Activated CD8-positive, alpha-beta memory T cell treated with anti-CD3 and anti-CD28 coated beads, Interleukin-2, amount 10 ng/mL, durations not matched to agents 7 days and 5 days (primary cell): Measurements from ENCODE around the gene GHDC. TPM values are rescaled to one million over a fixed set of nuclear protein-coding genes. Genes with fewer than 3 reads are reported as not detected.
A peak's percentile ranks its signal among the peaks of the same experiment; 100 is the strongest.
"Not testable (repeated sequence)": the region's sequence is repeated elsewhere in the genome, so short reads cannot be mapped to it uniquely, and the experiment has no call there.

Experiments used
- ATAC-seq: fragments of 150-1000 bp; cut with Tn5 transposase; one replicate; pipeline ENCODE4 v1.10.0; 2021; ENCODE audit warnings: moderate library complexity
- CTCF ChIA-PET: fragments of 350-600 bp; sonication (Branson Sonifier 250); formaldehyde crosslinking; loops from one replicate; lab custom pipeline; 2021; ENCODE audit warnings: antibody characterized with exemption; lab: Charles Lee
- DNase-seq: peaks from one replicate; pipeline ENCODE4 v3.0.0-alpha.2; 2020
- H3K27ac Mint-ChIP-seq: one replicate; pipeline ENCODE4 v1.8.0; 2021; ENCODE audit warnings: mild to moderate bottlenecking, mixed read lengths
- H3K27me3 Mint-ChIP-seq: one replicate; pipeline ENCODE4 v1.8.0; 2021; ENCODE audit warnings: mixed read lengths
- H3K36me3 Mint-ChIP-seq: one replicate; pipeline ENCODE4 v1.8.0; 2021; ENCODE audit warnings: mild to moderate bottlenecking, mixed read lengths
- H3K4me1 Mint-ChIP-seq: one replicate; pipeline ENCODE4 v1.8.0; 2021; ENCODE audit warnings: mixed read lengths
- H3K4me3 Mint-ChIP-seq: one replicate; pipeline ENCODE4 v1.8.0; 2021; ENCODE audit warnings: mild to moderate bottlenecking, moderate library complexity, mixed read lengths
- H3K9me3 Mint-ChIP-seq: one replicate; pipeline ENCODE4 v1.8.0; 2022; ENCODE audit warnings: low read depth, mixed read lengths
- total RNA-seq, 2 experiments: library from RNA; stranded (reverse); gene quantifications; one replicate each; pipeline ENCODE4 v1.2.3, GENCODE V29; 2021

The GHDC gene
- total RNA-seq, 2 experiments from 2014 or later, result 17.0 to 18.0 TPM

- no peak for ATAC-seq
- no peak overlapping the region for H3K4me3 Mint-ChIP-seq
- H3K27ac Mint-ChIP-seq, result peak overlapping the region; percentile 8
- CTCF ChIA-PET, result interaction anchor here (0.6 kb wide), 1 partner anchor 276 kb away, joined by 3 read pairs; no protein-coding TSS in a partner anchor
- no peak for DNase-seq
- peaks cover 29% of the 10 kb centered on the region for H3K4me1 Mint-ChIP-seq
- H3K9me3 Mint-ChIP-seq, result no peaks in the 10 kb centered on the region
- no peaks in the 10 kb centered on the region for H3K27me3 Mint-ChIP-seq
- peaks cover 21% of the 10 kb centered on the region for H3K36me3 Mint-ChIP-seq
These were observed 47.2 kb downstream of the GHDC start for GRCh38 chr17:42146911-42147607.

- not testable (repeated sequence) for H3K9me3 Mint-ChIP-seq, H3K4me3 Mint-ChIP-seq, ATAC-seq, DNase-seq, H3K27me3 Mint-ChIP-seq, H3K27ac Mint-ChIP-seq
- CTCF ChIA-PET, result interaction anchor here (1.5 kb wide), 1 partner anchor 75 kb away, joined by 3 read pairs; no protein-coding TSS in a partner anchor
- Mint-ChIP-seq H3K36me3 (peaks cover 23% of the 10 kb centered on the region), H3K4me1 (peaks cover 18% of the 10 kb centered on the region)
These were observed 51.2 kb downstream of the GHDC start for GRCh38 chr17:42143138-42143537.

GRCh38 chr17:42142371-42142896 is 51.9 kb downstream of the GHDC start:
- no peak for DNase-seq
- no peak for ATAC-seq
- Mint-ChIP-seq H3K4me1 (peaks cover 16% of the 10 kb centered on the region), H3K4me3 (no peak overlapping the region), H3K27ac (no peak overlapping the region), H3K36me3 (peaks cover 22% of the 10 kb centered on the region), H3K9me3 (no peaks in the 10 kb centered on the region), H3K27me3 (no peaks in the 10 kb centered on the region)
- CTCF ChIA-PET, result no interaction called here

GRCh38 chr17:42141382-42141781 is 52.9 kb downstream of the GHDC start:
- H3K36me3 Mint-ChIP-seq, result peaks cover 19% of the 10 kb centered on the region
- peaks cover 19% of the 10 kb centered on the region for H3K4me1 Mint-ChIP-seq
- no peaks in the 10 kb centered on the region for H3K27me3 Mint-ChIP-seq
- CTCF ChIA-PET, result interaction anchor here (1.5 kb wide), 1 partner anchor 116 kb away, joined by 3 read pairs; no protein-coding TSS in a partner anchor
- H3K9me3 Mint-ChIP-seq, result no peaks in the 10 kb centered on the region
- no peak overlapping the region for H3K4me3 Mint-ChIP-seq
- no peak overlapping the region for H3K27ac Mint-ChIP-seq
- no peak for DNase-seq
- no peak for ATAC-seq

- H3K4me1 Mint-ChIP-seq, result peaks cover 25% of the 10 kb centered on the region
- H3K36me3 Mint-ChIP-seq, result peaks cover 22% of the 10 kb centered on the region
- DNase-seq, H3K27ac Mint-ChIP-seq, H3K27me3 Mint-ChIP-seq, ATAC-seq, H3K4me3 Mint-ChIP-seq, H3K9me3 Mint-ChIP-seq: not testable (repeated sequence)
- CTCF ChIA-PET, result interaction anchor here (1.5 to 2.2 kb wide), 2 partner anchors 12 to 115 kb away, joined by 3 to 7 read pairs; no protein-coding TSS in a partner anchor
These were observed 53.6 kb downstream of the GHDC start for GRCh38 chr17:42140690-42141089.

Other genes starting within 250 kb of the GHDC start
- 100 to 1,000 TPM in 1 of 2 experiments, 10 to 100 TPM in 1; 98.1 to 112 TPM for gene CNP, start 227.7 kb downstream of the GHDC start, total RNA-seq
- gene DNAJC7, start 177.1 kb downstream of the GHDC start, total RNA-seq, result 10 to 100 TPM; 89.1 to 97.0 TPM
- gene NKIRAS2, start 174.4 kb downstream of the GHDC start, total RNA-seq, result 10 to 100 TPM; 21.0 to 23.7 TPM
- under 1 TPM; 0.14 to 0.23 TPM for gene C17orf113, start 143.9 kb downstream of the GHDC start, total RNA-seq
- under 1 TPM; 0.12 to 0.18 TPM for gene ZNF385C, start 96.0 kb downstream of the GHDC start, total RNA-seq
- gene DHX58, start 81.8 kb downstream of the GHDC start, total RNA-seq, result 100 to 1,000 TPM in 1 of 2 experiments, 10 to 100 TPM in 1; 65.8 to 105 TPM
- 10 to 100 TPM; 49.0 to 58.2 TPM for gene KAT2A, start 73.1 kb downstream of the GHDC start, total RNA-seq
- gene HSPB9, start 71.7 kb downstream of the GHDC start, total RNA-seq, result under 1 TPM in 1 of 2 experiments, not detected in 1; 0.58 TPM
- gene RAB5C, start 39.5 kb downstream of the GHDC start, total RNA-seq, result 10 to 100 TPM; 86.9 to 99.4 TPM
- gene KCNH4, start 13.4 kb downstream of the GHDC start, total RNA-seq, result under 1 TPM; 0.09 to 0.56 TPM
- gene HCRT, start 9.0 kb downstream of the GHDC start, total RNA-seq, result not detected
- 100 to 1,000 TPM; 112 to 116 TPM for gene STAT5B, start 81.9 kb upstream of the GHDC start, total RNA-seq
- 100 to 1,000 TPM; 118 to 127 TPM for gene STAT5A, start 94.0 kb upstream of the GHDC start, total RNA-seq
- gene STAT3, start 193.9 kb upstream of the GHDC start, total RNA-seq, result 10 to 100 TPM; 90.5 to 97.6 TPM
- gene CAVIN1, start 228.8 kb upstream of the GHDC start, total RNA-seq, result 1 to 10 TPM in 1 of 2 experiments, under 1 TPM in 1; 0.66 to 1.3 TPM